ENCODE measurements around the gene NLRP4. TPM values are rescaled to one million over a fixed set of nuclear protein-coding genes. Genes with fewer than 3 reads are reported as not detected.

The NLRP4 gene
- total and polyA plus RNA-seq, 2 experiments from 2014 or later, result not detected

- no peaks in the 10 kb centered on the region for H3K27me3 ChIP-seq
- DNase-seq (ENCODE audit: low spot score), result no peak
- H3K4me2 ChIP-seq, result no peak overlapping the region
- no peak overlapping the region for H3K4me3 ChIP-seq
- TF ChIP-seq EZH2phosphoT487 (IDR thresholded peaks at IDR 0.05; ENCODE audit: low read depth, severe bottlenecking, unreplicated experiment) (no peak), CTCF (IDR thresholded peaks at IDR 0.05; ENCODE audit: poor library complexity) (no peak), EZH2 (IDR thresholded peaks at IDR 0.05; ENCODE audit: borderline replicate concordance) (no peak)
- H4K20me1 ChIP-seq (ENCODE audit: insufficient read depth, poor library complexity, severe bottlenecking), result no peaks in the 10 kb centered on the region
- H3K9me3 ChIP-seq (ENCODE audit: low read depth), result no peaks in the 10 kb centered on the region
- no peak overlapping the region for H3K27ac ChIP-seq
- no peaks in the 10 kb centered on the region for H3K4me1 ChIP-seq (ENCODE audit: insufficient read depth)
- no peaks in the 10 kb centered on the region for H3K36me3 ChIP-seq (replicated peaks; ENCODE audit: insufficient read depth, low read depth)
- WGBS (ENCODE audit: low lambda C conversion rate, missing lambda C conversion rate), result 63% methylated on average over 13 of the region's 13 CpGs
- no peaks in the 10 kb centered on the region for H3K9me2 ChIP-seq (replicated peaks; ENCODE audit: insufficient read depth)
- no peaks in the 10 kb centered on the region for H3K79me2 ChIP-seq
- no peak overlapping the region for H2AFZ ChIP-seq
Measured at GRCh38 chr19:55901369-55902079, 65.2 kb downstream of the NLRP4 start.

- 75% methylated on average over 9 of the region's 9 CpGs for WGBS (ENCODE audit: low lambda C conversion rate, missing lambda C conversion rate)
- H2AFZ ChIP-seq, result no peak overlapping the region
- H3K79me2 ChIP-seq, result no peaks in the 10 kb centered on the region
- TF ChIP-seq CTCF (IDR thresholded peaks at IDR 0.05; ENCODE audit: poor library complexity) (no peak), EZH2 (IDR thresholded peaks at IDR 0.05; ENCODE audit: borderline replicate concordance) (no peak), EZH2phosphoT487 (IDR thresholded peaks at IDR 0.05; ENCODE audit: low read depth, severe bottlenecking, unreplicated experiment) (no peak)
- no peak for DNase-seq (ENCODE audit: low spot score)
- no peaks in the 10 kb centered on the region for H3K9me3 ChIP-seq (ENCODE audit: low read depth)
- H3K27ac ChIP-seq, result no peak overlapping the region
- H3K4me3 ChIP-seq, result no peak overlapping the region
- no peaks in the 10 kb centered on the region for H3K36me3 ChIP-seq (replicated peaks; ENCODE audit: insufficient read depth, low read depth)
- H3K27me3 ChIP-seq, result no peaks in the 10 kb centered on the region
- no peak overlapping the region for H3K4me2 ChIP-seq
- no peaks in the 10 kb centered on the region for H4K20me1 ChIP-seq (ENCODE audit: insufficient read depth, poor library complexity, severe bottlenecking)
- no peaks in the 10 kb centered on the region for H3K4me1 ChIP-seq (ENCODE audit: insufficient read depth)
- no peaks in the 10 kb centered on the region for H3K9me2 ChIP-seq (replicated peaks; ENCODE audit: insufficient read depth)
Measured at GRCh38 chr19:55902080-55902751, 65.9 kb downstream of the NLRP4 start.

GRCh38 chr19:55907286-55907685 lies 70.9 kb downstream of the NLRP4 start:
- Histone ChIP-seq H3K9me2 (replicated peaks; ENCODE audit: insufficient read depth) (no peaks in the 10 kb centered on the region), H4K20me1 (ENCODE audit: insufficient read depth, poor library complexity, severe bottlenecking) (no peaks in the 10 kb centered on the region), H3K4me2 (no peak overlapping the region), H3K27me3 (no peaks in the 10 kb centered on the region), H3K27ac (no peak overlapping the region), H3K9me3 (ENCODE audit: low read depth) (no peaks in the 10 kb centered on the region), H3K36me3 (replicated peaks; ENCODE audit: insufficient read depth, low read depth) (no peaks in the 10 kb centered on the region), H3K4me3 (no peak overlapping the region), H3K79me2 (no peaks in the 10 kb centered on the region), H2AFZ (no peak overlapping the region), H3K4me1 (ENCODE audit: insufficient read depth) (no peaks in the 10 kb centered on the region)
- DNase-seq (ENCODE audit: low spot score), result no peak
- TF ChIP-seq CTCF (IDR thresholded peaks at IDR 0.05; ENCODE audit: poor library complexity) (no peak), EZH2 (IDR thresholded peaks at IDR 0.05; ENCODE audit: borderline replicate concordance) (no peak), EZH2phosphoT487 (IDR thresholded peaks at IDR 0.05; ENCODE audit: low read depth, severe bottlenecking, unreplicated experiment) (no peak)
- 74% methylated on average over 7 of the region's 7 CpGs for WGBS (ENCODE audit: low lambda C conversion rate, missing lambda C conversion rate)
